Astrocyte of the cerebellum (primary cell): ENCODE data around the gene GNRH2.
A peak's percentile ranks its signal among the peaks of the same experiment; 100 is the strongest.

Experiments
- DNase-seq: peaks from one replicate; pipeline ENCODE4 v3.0.0-alpha.2; 2011; ENCODE audit warnings: low read depth
- H3K4me3 ChIP-seq: 2 replicates; pipeline ENCODE4 v1.5.1; 2011; ENCODE audit warnings: mild to moderate bottlenecking, low read depth, low read length, moderate library complexity
- CTCF ChIP-seq: IDR thresholded peaks from 2 replicates; pipeline ENCODE4 v1.5.1; 2012; ENCODE audit warnings: low read length, low read depth, moderate library complexity, mild to moderate bottlenecking; ENCODE audit errors: missing control alignments
- in situ Hi-C: cut with HindIII; loops from 2 replicates; pipeline ENCODE4 v1.10.0; 2017; ENCODE audit warnings: low sequenced_read_pairs

The GNRH2 gene

GRCh38 chr20:3040086-3040485 is 3.3 kb upstream of the GNRH2 start:
- no peak for DNase-seq
- in situ Hi-C loops: no loop called here
- H3K4me3 ChIP-seq: no peak overlapping the region
- no peak for TF ChIP-seq CTCF

- no peak overlapping the region for H3K4me3 ChIP-seq
- no peak for DNase-seq
- in situ Hi-C loops: no loop called here
- TF ChIP-seq CTCF: no peak
Observed at GRCh38 chr20:3041854-3042409, 1.5 kb upstream of the GNRH2 start.

- no peak for DNase-seq
- in situ Hi-C loops: no loop called here
- TF ChIP-seq CTCF: no peak
- no peak overlapping the region for H3K4me3 ChIP-seq
Observed at GRCh38 chr20:3042625-3043024, 797 bp upstream of the GNRH2 start.

GRCh38 chr20:3044336-3044965 is 1.0 kb downstream of the GNRH2 start:
- in situ Hi-C loops: no loop called here
- H3K4me3 ChIP-seq: no peak overlapping the region
- DNase-seq: no peak
- TF ChIP-seq CTCF: no peak

GRCh38 chr20:3045042-3045815 is 1.8 kb downstream of the GNRH2 start:
- DNase-seq: peak; percentile 34
- peak overlapping the region; percentile 81 for H3K4me3 ChIP-seq
- in situ Hi-C loops: no loop called here
- no peak for TF ChIP-seq CTCF

- in situ Hi-C loops: no loop called here
- peak within 1 kb of the TSS; percentile 81 for H3K4me3 ChIP-seq
- DNase-seq: peak; percentile 31
- TF ChIP-seq CTCF: no peak
Observed at GRCh38 chr20:3045816-3046676, 2.6 kb downstream of the GNRH2 start, which contains the start of gene MRPS26. Gene MRPS26 (plus strand): TSS chr20:3046052. CDS start chr20:3046069, 17 bp downstream.
